K562 (cell line): ENCODE measurements around the gene CERS6. TPM values are rescaled to one million over a fixed set of nuclear protein-coding genes. Genes with fewer than 3 reads are reported as not detected.

Experiments used
- ATAC-seq: fragments of 200-7000 bp; cut with Tn5 transposase; 3 replicates; pipeline ENCODE4 v1.9.1; 2020; ENCODE audit warnings: moderate library complexity
- BruUV-seq: library from RNA; stranded (reverse); fragments of 400-500 nt; replicated peaks from 2 replicates; lab custom pipeline; 2021; lab: Mats Ljungman, UMichigan
- CTCF ChIA-PET: fragments of 300-600 bp; formaldehyde crosslinking; extraction: SDS; loops from one replicate; lab custom pipeline; 2021; ENCODE audit warnings: low intra/inter-chr PET ratio; lab: Yijun Ruan, JAX
- POLR2A ChIA-PET: fragments of 300-600, 350-650 bp; sonication (Branson Sonifier 250); formaldehyde crosslinking; extraction: SDS; loops from one replicate; lab custom pipeline; 2021; ENCODE audit warnings: antibody characterized with exemption, inconsistent platforms; lab: Yijun Ruan, JAX
- DNase-seq, 4 experiments: peaks; one replicate each; pipeline versions ENCODE4 v3.0.0 to v3.0.0-alpha.2; 2011 to 2018; ENCODE audit warnings: low spot score in 3 of 4, mixed read lengths in 3 of 4; ENCODE audit errors: extremely low read depth in 1 of 4
- FAIRE-seq: peaks from 2 replicates; lab custom pipeline; 2011; peaks lifted over from hg19 to GRCh38; lab: Jason Lieb, UNC
- H2AFZ ChIP-seq: 2 replicates; pipeline ENCODE4 v1.6.0; 2011; ENCODE audit warnings: low read depth, low read length, control low read depth, inconsistent platforms
- H3K27ac ChIP-seq: fragments of 200-600 bp; 3 replicates; pipeline ENCODE4 v1.8.0; 2011; ENCODE audit warnings: low read depth, mild to moderate bottlenecking, control low read depth, inconsistent platforms, low read length, moderate library complexity, mixed read lengths; ENCODE audit errors: extremely low read depth
- H3K27me3 ChIP-seq, 2 experiments: fragments of 300-600 bp in 1 of 2; 2 replicates in 1 of 2; 3 replicates in 1 of 2; pipeline versions ENCODE4 v1.6.0 to v1.8.0; 2011; ENCODE audit warnings: inconsistent platforms in 2 of 2, low read length in 2 of 2, mild to moderate bottlenecking in 1 of 2, mixed read lengths in 1 of 2, moderate library complexity in 1 of 2; ENCODE audit not compliant: control insufficient read depth in 2 of 2, insufficient read depth in 2 of 2
- H3K36me3 ChIP-seq: fragments of 300-600 bp; 3 replicates; pipeline ENCODE4 v1.8.0; 2011; ENCODE audit warnings: mild to moderate bottlenecking, low read length, inconsistent platforms; ENCODE audit not compliant: control insufficient read depth, insufficient read depth
- H3K4me1 ChIP-seq, 2 experiments: fragments of 200-600 bp in 1 of 2; replicated peaks in 1 of 2; 2 replicates in 1 of 2; 3 replicates in 1 of 2; pipeline versions ENCODE4 v1.5.1 to v1.8.0; 2011; ENCODE audit warnings: inconsistent platforms in 2 of 2, low read length in 2 of 2, mild to moderate bottlenecking in 1 of 2, mixed read lengths in 1 of 2, moderate library complexity in 1 of 2; ENCODE audit not compliant: control insufficient read depth in 2 of 2, insufficient read depth in 2 of 2
- H3K4me2 ChIP-seq: 2 replicates; pipeline ENCODE4 v1.6.1; 2011; ENCODE audit warnings: low read length, control low read depth, inconsistent platforms, mixed read lengths; ENCODE audit not compliant: insufficient read depth
- H3K4me3 ChIP-seq: fragments of 200-600 bp; sonication (generic), shearing (Covaris generic); 2 replicates; pipeline ENCODE4 v1.5.1; 2016; ENCODE audit warnings: control low read depth, inconsistent platforms
- H3K79me2 ChIP-seq: fragments of 200-600 bp; 3 replicates; pipeline ENCODE4 v1.8.0; 2011; ENCODE audit warnings: low read length, inconsistent platforms; ENCODE audit not compliant: control insufficient read depth, insufficient read depth
- H3K9ac ChIP-seq, 2 experiments: 2 replicates each; pipeline versions ENCODE4 v1.6.0 to v1.6.1; 2011; ENCODE audit warnings: low read depth in 2 of 2, low read length in 2 of 2, control low read depth in 1 of 2, inconsistent platforms in 1 of 2, mild to moderate bottlenecking in 1 of 2, mixed read lengths in 1 of 2; ENCODE audit not compliant: insufficient read depth in 1 of 2
- H3K9me1 ChIP-seq: one replicate; pipeline ENCODE4 v1.6.0; 2011; ENCODE audit warnings: inconsistent platforms, mild to moderate bottlenecking, low read length, moderate library complexity; ENCODE audit not compliant: control insufficient read depth, insufficient read depth
- H3K9me3 ChIP-seq: replicated peaks from 2 replicates; pipeline ENCODE4 v1.5.1; 2011; ENCODE audit warnings: low read depth, low read length, inconsistent platforms; ENCODE audit not compliant: control insufficient read depth, insufficient read depth
- H4K20me1 ChIP-seq: replicated peaks from 2 replicates; pipeline ENCODE4 v1.6.1; 2011; ENCODE audit warnings: low read length, inconsistent platforms, mixed read lengths; ENCODE audit not compliant: control insufficient read depth, insufficient read depth
- ARHGAP35 ChIP-seq: fragments of 450-650 bp; IDR thresholded peaks from 2 replicates; pipeline ENCODE4 v1.6.1; 2018; ENCODE audit not compliant: partially characterized antibody
- CHD2 ChIP-seq: IDR thresholded peaks from 2 replicates; pipeline ENCODE4 v1.6.1; 2011; ENCODE audit warnings: low read depth, low read length
- GTF3C2 ChIP-seq: IDR thresholded peaks from 3 replicates; pipeline ENCODE4 v1.6.1; 2011; ENCODE audit warnings: borderline replicate concordance, mild to moderate bottlenecking, moderate library complexity; ENCODE audit not compliant: insufficient read length; ENCODE audit errors: extremely low read depth
- HMG20B ChIP-seq: fragments of 250-450 bp; sonication (Bioruptor Pico); IDR thresholded peaks from 2 replicates; pipeline ENCODE4 v1.5.0; 2021; ENCODE audit warnings: mild to moderate bottlenecking
- HNRNPK ChIP-seq: fragments of 200-400 bp; formaldehyde crosslinking; IDR thresholded peaks from one replicate; pipeline ENCODE4 v1.6.1; 2018; ENCODE audit warnings: mild to moderate bottlenecking, low read depth, low read length; ENCODE audit not compliant: poor library complexity, severe bottlenecking
- NFIX ChIP-seq: fragments of 250-450 bp; sonication (Bioruptor Pico); IDR thresholded peaks from 2 replicates; pipeline ENCODE4 v1.4.0; 2020; ENCODE audit warnings: low read depth, mild to moderate bottlenecking, moderate library complexity
- NRF1 ChIP-seq, 2 experiments: fragments of 450-650 bp; IDR thresholded peaks in 1 of 2; conservative IDR thresholded peaks in 1 of 2; 2 replicates each; pipeline ENCODE4 v1.6.1; 2014; ENCODE audit warnings: mild to moderate bottlenecking in 2 of 2
- PML ChIP-seq: IDR thresholded peaks from 2 replicates; pipeline ENCODE4 v1.6.1; 2012; ENCODE audit warnings: low read length, inconsistent platforms
- PRMT5 ChIP-seq: sonication (generic); formaldehyde crosslinking; IDR thresholded peaks from 2 replicates; pipeline ENCODE4 v1.5.0; 2020; ENCODE audit warnings: missing genetic modification reagents
- RFX7 ChIP-seq: fragments of 250-450 bp; sonication (Bioruptor Pico); IDR thresholded peaks from 2 replicates; pipeline ENCODE4 v1.5.1; 2021; ENCODE audit warnings: mild to moderate bottlenecking
- TAF9B ChIP-seq: fragments of 450-650 bp; IDR thresholded peaks from 2 replicates; pipeline ENCODE4 v1.6.1; 2018; ENCODE audit warnings: mild to moderate bottlenecking; ENCODE audit not compliant: partially characterized antibody
- TFE3 ChIP-seq: fragments of 450-650 bp; formaldehyde crosslinking; IDR thresholded peaks from 2 replicates; pipeline ENCODE4 v1.4.0; 2020; ENCODE audit warnings: mild to moderate bottlenecking, mixed read lengths
- ZMIZ1 ChIP-seq, 2 experiments: fragments of 150-350 bp in 1 of 2; IDR thresholded peaks; 2 replicates each; pipeline ENCODE4 v1.6.1; 2012 to 2016; ENCODE audit warnings: low read depth in 2 of 2, low read length in 2 of 2, mild to moderate bottlenecking in 1 of 2, moderate library complexity in 1 of 2
- ZNF23 ChIP-seq: fragments of 250-450 bp; sonication (Bioruptor Pico); IDR thresholded peaks from 2 replicates; pipeline ENCODE4 v1.4.0; 2020; ENCODE audit warnings: mild to moderate bottlenecking
- ZNF324 ChIP-seq: fragments of 250-450 bp; sonication (Bioruptor Pico); IDR thresholded peaks from 2 replicates; pipeline ENCODE4 v1.4.0; 2020; ENCODE audit warnings: mild to moderate bottlenecking
- in situ Hi-C: fragments of 300-500 bp; cut with MboI; formaldehyde crosslinking; loops from 4 replicates; pipeline ENCODE4 v1.15.0; 2018; ENCODE audit warnings: inconsistent platforms, mixed read lengths
- intact Hi-C: fragments of 100-400 bp; cut with micrococcal nuclease; formaldehyde crosslinking; loops from 2 replicates; pipeline ENCODE4 v1.14.2; 2022
- polyA plus RNA-seq, 8 experiments: library from polyadenylated mRNA; depleted of rRNA in 4 of 8; stranded (reverse) in 5 of 8; unstranded in 3 of 8; fragments of >200 nt; fragmentation: Nextera tagmentation in 2 of 8; fragmentation: Illumina TruSeq in 1 of 8; extraction: Ambion mirVana in 2 of 8; extraction: Trizol in 1 of 8; gene quantifications; 2 replicates each; pipeline versions ENCODE4 v1.2.1 to v1.2.3, GENCODE V29; 2011 to 2014; ENCODE audit warnings: inconsistent platforms in 1 of 8, missing spikeins in 1 of 8
- total RNA-seq, 7 experiments: library from RNA; depleted of rRNA in 6 of 7; stranded (reverse); fragments of >200 nt in 6 of 7; fragmentation: Illumina TruSeq in 2 of 7; extraction: Trizol in 2 of 7; gene quantifications; 2 replicates each; pipeline versions ENCODE4 v1.2.1 to v1.2.3, GENCODE V29; 2011 to 2021; ENCODE audit warnings: low replicate concordance in 1 of 7

CERS6 gene
- total and polyA plus RNA-seq, 9 of the 15 experiments (the other 6 are each of a cell fraction or from before 2014, with no cell fraction given), result 1.6 to 13.6 (median 11.4) TPM

GRCh38 chr2:168468354-168468753, 12.3 kb downstream of the CERS6 start:
- Histone ChIP-seq H3K4me2 (no peak overlapping the region), H2AFZ (no peak overlapping the region), H3K27ac (no peak overlapping the region), H3K27me3 (no peaks in the 10 kb centered on the region), H4K20me1 (0 out of 2 replicates have a peak, but pooled peaks cover 6% of the 10 kb centered on the region), H3K9me1 (no peaks in the 10 kb centered on the region), H3K36me3 (no peaks in the 10 kb centered on the region), H3K79me2 (peaks cover 30% of the 10 kb centered on the region; the same call in 2 of the 3 replicates), H3K4me3 (no peak overlapping the region), H3K9ac (no peak overlapping the region), H3K4me1 (peaks cover 0 to 10% of the 10 kb centered on the region in 2 experiments; a peak in 3 of 5 replicates), H3K9me3 (no peaks in the 10 kb centered on the region)
- ATAC-seq (no peak), DNase-seq (no peak), FAIRE-seq (no peak)
- BruUV-seq, result no TSS peak
- in situ Hi-C loops, result no loop called here
- ChIA-PET CTCF (no interaction called here), POLR2A (interaction anchor here (0.7 to 3.2 kb wide), 3 partner anchors 12 to 70 kb away, joined by 3 to 12 read pairs (median 3); no protein-coding TSS in a partner anchor)
- intact Hi-C loops, result no loop called here
- TF ChIP-seq HMG20B, result no peak
- TF ChIP-seq ZNF23, result no peak
- TF ChIP-seq CHD2, result no peak
- no peak for TF ChIP-seq TFE3 (CRISPR knock-in tag)
- TF ChIP-seq GTF3C2, result no peak
- no peak for TF ChIP-seq RFX7 (CRISPR knock-in tag)
- no peak for TF ChIP-seq HNRNPK
- TF ChIP-seq PML, result no peak
- no peak for TF ChIP-seq PRMT5 (CRISPR knock-in tag)
- no peak for TF ChIP-seq NRF1 (conservative IDR thresholded peaks at IDR 0.05 in 1 of 2, IDR thresholded peaks at IDR 0.05 in 1 of 2)
- no peak for TF ChIP-seq ZMIZ1 (IDR thresholded peaks at IDR 0.05; ENCODE audit: low read depth in 2 of 2, low read length in 2 of 2)
- TF ChIP-seq ZNF324 (CRISPR knock-in tag), result no peak
- no peak for TF ChIP-seq ARHGAP35
- TF ChIP-seq TAF9B, result no peak
- no peak for TF ChIP-seq NFIX
